ENCODE measurements around the gene SH3BP5.

The SH3BP5 gene

GRCh38 chr3:15297608-15298350 is 34.6 kb downstream of the SH3BP5 start:
- no peak for DNase-seq (ENCODE audit: low read depth)

- DNase-seq (ENCODE audit: low read depth), result peak; percentile 91
Observed at GRCh38 chr3:15295506-15295905, 36.9 kb downstream of the SH3BP5 start.

- DNase-seq (ENCODE audit: low read depth), result no peak
Observed at GRCh38 chr3:15294929-15295328, 37.5 kb downstream of the SH3BP5 start.

GRCh38 chr3:15292765-15293522 is 39.4 kb downstream of the SH3BP5 start:
- DNase-seq (ENCODE audit: low read depth), result no peak

GRCh38 chr3:15291589-15292541 is 40.5 kb downstream of the SH3BP5 start:
- DNase-seq (ENCODE audit: low read depth), result no peak

GRCh38 chr3:15290736-15291135 is 41.6 kb downstream of the SH3BP5 start:
- DNase-seq (ENCODE audit: low read depth), result no peak

GRCh38 chr3:15289661-15290060 is 42.7 kb downstream of the SH3BP5 start:
- DNase-seq (ENCODE audit: low read depth), result no peak

- DNase-seq (ENCODE audit: low read depth), result no peak
Observed at GRCh38 chr3:15288331-15289035, 43.9 kb downstream of the SH3BP5 start.

GRCh38 chr3:15287565-15288330 is 44.6 kb downstream of the SH3BP5 start:
- peak; percentile 94 for DNase-seq (ENCODE audit: low read depth)

GRCh38 chr3:15286022-15286421 is 46.4 kb downstream of the SH3BP5 start:
- no peak for DNase-seq (ENCODE audit: low read depth)

GRCh38 chr3:15284121-15284889 is 48.1 kb downstream of the SH3BP5 start:
- DNase-seq (ENCODE audit: low read depth), result no peak

- no peak for DNase-seq (ENCODE audit: low read depth)
Observed at GRCh38 chr3:15283702-15284101, 48.7 kb downstream of the SH3BP5 start.

GRCh38 chr3:15281817-15282216 is 50.6 kb downstream of the SH3BP5 start:
- DNase-seq (ENCODE audit: low read depth), result no peak

GRCh38 chr3:15280853-15281532 is 51.4 kb downstream of the SH3BP5 start:
- DNase-seq (ENCODE audit: low read depth), result no peak

GRCh38 chr3:15279671-15280402 is 52.5 kb downstream of the SH3BP5 start:
- no peak for DNase-seq (ENCODE audit: low read depth)

- no peak for DNase-seq (ENCODE audit: low read depth)
Observed at GRCh38 chr3:15279205-15279604, 53.2 kb downstream of the SH3BP5 start.

GRCh38 chr3:15277861-15278500 is 54.4 kb downstream of the SH3BP5 start:
- DNase-seq (ENCODE audit: low read depth), result no peak

- no peak for DNase-seq (ENCODE audit: low read depth)
Observed at GRCh38 chr3:15276028-15276724, 56.2 kb downstream of the SH3BP5 start.

Data from stromal cell of bone marrow (primary cell).